SJCRH30 (cell line): ENCODE data around the gene NDST1. TPM values are rescaled to one million over a fixed set of nuclear protein-coding genes. Genes with fewer than 3 reads are reported as not detected.

Source experiments
- DNase-seq, 2 experiments: peaks; one replicate each; pipeline ENCODE4 v3.0.0-alpha.2; 2015 to 2020
- H3K27ac ChIP-seq: fragments of 250-450 bp; sonication (Bioruptor Pico); 2 replicates; pipeline ENCODE4 v1.5.1; 2020; ENCODE audit warnings: mild to moderate bottlenecking, moderate library complexity
- H3K27me3 ChIP-seq: fragments of 250-450 bp; sonication (Bioruptor Pico); 2 replicates; pipeline ENCODE4 v1.5.1; 2020; ENCODE audit warnings: mild to moderate bottlenecking, moderate library complexity
- H3K36me3 ChIP-seq: fragments of 250-450 bp; sonication (Bioruptor Pico); 2 replicates; pipeline ENCODE4 v1.5.1; 2020; ENCODE audit warnings: mild to moderate bottlenecking, moderate library complexity
- H3K4me1 ChIP-seq: fragments of 250-450 bp; sonication (Bioruptor Pico); 2 replicates; pipeline ENCODE4 v1.5.1; 2020; ENCODE audit warnings: mild to moderate bottlenecking, moderate library complexity
- H3K4me3 ChIP-seq: fragments of 250-450 bp; sonication (Bioruptor Pico); 2 replicates; pipeline ENCODE4 v1.5.1; 2020; ENCODE audit warnings: mild to moderate bottlenecking, moderate library complexity
- H3K9me3 ChIP-seq: fragments of 250-450 bp; sonication (Bioruptor Pico); replicated peaks from 2 replicates; pipeline ENCODE4 v1.5.1; 2020; ENCODE audit warnings: mild to moderate bottlenecking, moderate library complexity
- total RNA-seq: library from RNA; depleted of rRNA; stranded (reverse); fragments of >200 nt; shearing (Covaris generic); gene quantifications from 2 replicates; pipeline ENCODE4 v1.2.3, GENCODE V29; 2014

Gene NDST1
- total RNA-seq, 1 experiment from 2014 or later, result 30.0 TPM

- Histone ChIP-seq H3K9me3 (no peaks in the 10 kb centered on the region), H3K4me3 (no peak overlapping the region), H3K36me3 (no peaks in the 10 kb centered on the region), H3K27ac (no peak overlapping the region), H3K4me1 (peaks cover 16% of the 10 kb centered on the region), H3K27me3 (no peaks in the 10 kb centered on the region)
- DNase-seq, result no peak
Measured at GRCh38 chr5:150578781-150579461, 71.0 kb downstream of the NDST1 start.

- no peaks in the 10 kb centered on the region for H3K27me3 ChIP-seq
- H3K9me3 ChIP-seq, result no peaks in the 10 kb centered on the region
- no peaks in the 10 kb centered on the region for H3K36me3 ChIP-seq
- no peak overlapping the region for H3K27ac ChIP-seq
- H3K4me3 ChIP-seq, result no peak overlapping the region
- peaks cover 16% of the 10 kb centered on the region for H3K4me1 ChIP-seq
- no peak for DNase-seq
Measured at GRCh38 chr5:150579462-150580400, 71.8 kb downstream of the NDST1 start.

- H3K36me3 ChIP-seq, result no peaks in the 10 kb centered on the region
- no peaks in the 10 kb centered on the region for H3K9me3 ChIP-seq
- H3K4me3 ChIP-seq, result no peak overlapping the region
- peaks cover 21% of the 10 kb centered on the region for H3K4me1 ChIP-seq
- no peaks in the 10 kb centered on the region for H3K27me3 ChIP-seq
- no peak for DNase-seq
- H3K27ac ChIP-seq, result no peak overlapping the region
Measured at GRCh38 chr5:150580917-150581316, 73.0 kb downstream of the NDST1 start.

GRCh38 chr5:150582241-150583109 lies 74.5 kb downstream of the NDST1 start:
- H3K36me3 ChIP-seq, result no peaks in the 10 kb centered on the region
- no peak overlapping the region for H3K27ac ChIP-seq
- no peak overlapping the region for H3K4me3 ChIP-seq
- H3K27me3 ChIP-seq, result no peaks in the 10 kb centered on the region
- peak; percentile 82 to 83 for DNase-seq
- peaks cover 29% of the 10 kb centered on the region for H3K4me1 ChIP-seq
- no peaks in the 10 kb centered on the region for H3K9me3 ChIP-seq

- peaks cover 31% of the 10 kb centered on the region for H3K4me1 ChIP-seq
- no peak for DNase-seq
- no peaks in the 10 kb centered on the region for H3K9me3 ChIP-seq
- H3K27me3 ChIP-seq, result no peaks in the 10 kb centered on the region
- H3K4me3 ChIP-seq, result no peak overlapping the region
- no peak overlapping the region for H3K27ac ChIP-seq
- H3K36me3 ChIP-seq, result no peaks in the 10 kb centered on the region
Measured at GRCh38 chr5:150583541-150584225, 75.8 kb downstream of the NDST1 start.

- no peak for DNase-seq
- H3K27ac ChIP-seq, result no peak overlapping the region
- peaks cover 36% of the 10 kb centered on the region for H3K4me1 ChIP-seq
- no peaks in the 10 kb centered on the region for H3K9me3 ChIP-seq
- H3K27me3 ChIP-seq, result no peaks in the 10 kb centered on the region
- H3K36me3 ChIP-seq, result no peaks in the 10 kb centered on the region
- H3K4me3 ChIP-seq, result no peak overlapping the region
Measured at GRCh38 chr5:150584556-150585335, 76.8 kb downstream of the NDST1 start.

- Histone ChIP-seq H3K27me3 (no peaks in the 10 kb centered on the region), H3K4me3 (no peak overlapping the region), H3K4me1 (peaks cover 47% of the 10 kb centered on the region), H3K36me3 (no peaks in the 10 kb centered on the region), H3K9me3 (no peaks in the 10 kb centered on the region), H3K27ac (no peak overlapping the region)
- DNase-seq, result peak; percentile 36 to 62
Measured at GRCh38 chr5:150585781-150586341, 77.9 kb downstream of the NDST1 start.

GRCh38 chr5:150587016-150587415 lies 79.1 kb downstream of the NDST1 start:
- Histone ChIP-seq H3K4me1 (peaks cover 40% of the 10 kb centered on the region), H3K36me3 (no peaks in the 10 kb centered on the region), H3K27me3 (no peaks in the 10 kb centered on the region), H3K9me3 (no peaks in the 10 kb centered on the region), H3K4me3 (no peak overlapping the region), H3K27ac (no peak overlapping the region)
- no peak for DNase-seq

GRCh38 chr5:150587856-150588595 lies 80.1 kb downstream of the NDST1 start:
- DNase-seq, result no peak
- no peak overlapping the region for H3K4me3 ChIP-seq
- no peaks in the 10 kb centered on the region for H3K36me3 ChIP-seq
- H3K27ac ChIP-seq, result no peak overlapping the region
- H3K27me3 ChIP-seq, result no peaks in the 10 kb centered on the region
- H3K9me3 ChIP-seq, result no peaks in the 10 kb centered on the region
- peaks cover 31% of the 10 kb centered on the region for H3K4me1 ChIP-seq

- Histone ChIP-seq H3K27me3 (no peaks in the 10 kb centered on the region), H3K4me3 (no peak overlapping the region), H3K27ac (no peak overlapping the region), H3K9me3 (no peaks in the 10 kb centered on the region), H3K4me1 (peaks cover 33% of the 10 kb centered on the region), H3K36me3 (no peaks in the 10 kb centered on the region)
- no peak for DNase-seq
Measured at GRCh38 chr5:150588596-150588890, 80.6 kb downstream of the NDST1 start.

- Histone ChIP-seq H3K4me3 (peak overlapping the region; percentile 13; the same call in 1 of the 2 replicates), H3K4me1 (peaks cover 48% of the 10 kb centered on the region), H3K36me3 (no peaks in the 10 kb centered on the region), H3K27ac (peak overlapping the region; percentile 43), H3K9me3 (no peaks in the 10 kb centered on the region), H3K27me3 (no peaks in the 10 kb centered on the region)
- peak; percentile 90 to 91 for DNase-seq
Measured at GRCh38 chr5:150589862-150590601, 82.1 kb downstream of the NDST1 start.

- H3K36me3 ChIP-seq, result no peaks in the 10 kb centered on the region
- H3K9me3 ChIP-seq, result no peaks in the 10 kb centered on the region
- H3K27me3 ChIP-seq, result no peaks in the 10 kb centered on the region
- DNase-seq, result no peak
- no peak overlapping the region for H3K27ac ChIP-seq
- peaks cover 50% of the 10 kb centered on the region for H3K4me1 ChIP-seq
- no peak overlapping the region for H3K4me3 ChIP-seq
Measured at GRCh38 chr5:150590979-150591695, 83.2 kb downstream of the NDST1 start.
